Endodermal cell (in vitro differentiated cells): ENCODE measurements around the gene GXYLT2. TPM values are rescaled to one million over a fixed set of nuclear protein-coding genes. Genes with fewer than 3 reads are reported as not detected.

Experiments
- DNase-seq: peaks from one replicate; pipeline ENCODE4 v3.0.0-alpha.2; 2017
- H3K27ac ChIP-seq: 2 replicates; pipeline ENCODE4 v1.5.1; 2013; ENCODE audit warnings: mild to moderate bottlenecking, low read depth, low read length, moderate library complexity
- H3K27me3 ChIP-seq: 2 replicates; pipeline ENCODE4 v1.6.1; 2013; ENCODE audit warnings: mild to moderate bottlenecking, low read length, moderate library complexity; ENCODE audit not compliant: insufficient read depth, control insufficient read depth, poor library complexity, severe bottlenecking
- H3K36me3 ChIP-seq: 2 replicates; pipeline ENCODE4 v1.7.0; 2013; ENCODE audit warnings: mild to moderate bottlenecking, low read length, moderate library complexity; ENCODE audit not compliant: control insufficient read depth, insufficient read depth
- H3K4me1 ChIP-seq: one replicate; pipeline ENCODE4 v1.7.0; 2013; ENCODE audit warnings: low read length; ENCODE audit not compliant: control insufficient read depth, insufficient read depth
- H3K4me3 ChIP-seq: 2 replicates; pipeline ENCODE4 v1.5.1; 2013; ENCODE audit warnings: mild to moderate bottlenecking, low read length, moderate library complexity
- H3K9ac ChIP-seq: 2 replicates; pipeline ENCODE4 v1.6.1; 2013; ENCODE audit warnings: mild to moderate bottlenecking, low read length, moderate library complexity; ENCODE audit not compliant: poor library complexity, severe bottlenecking; ENCODE audit errors: extremely low read depth
- H3K9me3 ChIP-seq: 2 replicates; pipeline ENCODE4 v1.6.1; 2013; ENCODE audit warnings: mild to moderate bottlenecking, low read length, moderate library complexity; ENCODE audit not compliant: control insufficient read depth
- H3K27ac Mint-ChIP-seq: 2 replicates; pipeline ENCODE4 v1.8.0; 2020; ENCODE audit warnings: mixed read lengths
- H3K27me3 Mint-ChIP-seq: 2 replicates; pipeline ENCODE4 v1.8.0; 2021; ENCODE audit warnings: mild to moderate bottlenecking, mixed read lengths; ENCODE audit not compliant: insufficient read depth
- H3K36me3 Mint-ChIP-seq: 2 replicates; pipeline ENCODE4 v1.8.0; 2020; ENCODE audit warnings: low read depth, mixed read lengths
- H3K4me1 Mint-ChIP-seq: 2 replicates; pipeline ENCODE4 v1.8.0; 2020; ENCODE audit warnings: mixed read lengths
- H3K4me3 Mint-ChIP-seq: 2 replicates; pipeline ENCODE4 v1.8.0; 2020; ENCODE audit warnings: mild to moderate bottlenecking, moderate library complexity, mixed read lengths
- H3K9me3 Mint-ChIP-seq: 2 replicates; pipeline ENCODE4 v1.8.0; 2020; ENCODE audit warnings: mild to moderate bottlenecking, mixed read lengths
- WGBS, 2 experiments: methylation state at CpG; one replicate each; pipeline versions ENCODE4 v1.1.5 to v1.1.7; 2013; ENCODE audit warnings: missing lambda C conversion rate in 2 of 2, mixed read lengths in 1 of 2; ENCODE audit not compliant: insufficient coverage in 1 of 2, insufficient read length in 1 of 2; 5-methylcytosine and 5-hydroxymethylcytosine counted together
- total RNA-seq, 2 donors: library from RNA; stranded (reverse); fragmentation: NEBNext Ultra II Directional in 1 of 2; extraction: Animal tissue kit (Norgen Biotek cat#: 25700) in 1 of 2; gene quantifications; 2 replicates in 1 of 2; 3 replicates in 1 of 2; pipeline ENCODE4 v1.2.1, GENCODE V29; 2021
- TF ChIP-seq, protein P1 (sequence below): fragments of 200-600 bp; sonication (generic); conservative IDR thresholded peaks from 2 replicates; pipeline ENCODE4 v1.5.0; 2021; ENCODE audit warnings: antibody characterized with exemption, mild to moderate bottlenecking

GXYLT2 gene
- total RNA-seq, 2 donors from 2014 or later: 7.0 to 14.3 TPM

DNA sequence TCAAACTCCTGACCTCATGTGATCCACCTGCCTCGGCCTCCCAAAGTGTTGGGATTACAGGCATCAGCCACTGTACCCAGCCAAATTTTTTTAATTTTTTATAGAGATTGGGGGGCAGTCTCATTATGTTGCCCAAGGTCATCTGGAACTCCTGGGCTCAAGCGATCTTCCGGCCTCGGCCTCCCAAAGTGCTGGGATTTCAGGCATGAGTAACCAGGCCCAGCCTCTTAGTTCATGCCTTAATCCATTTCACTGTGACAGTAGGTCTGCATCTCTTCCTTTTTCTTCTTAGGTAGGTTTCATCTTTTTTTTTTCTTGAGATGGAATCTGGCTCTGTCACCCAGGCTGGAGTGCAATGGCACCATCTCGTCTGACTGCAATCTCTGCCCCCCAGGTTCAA, 71.5 kb downstream of the GXYLT2 start:
- TF ChIP-seq, protein P1, sequence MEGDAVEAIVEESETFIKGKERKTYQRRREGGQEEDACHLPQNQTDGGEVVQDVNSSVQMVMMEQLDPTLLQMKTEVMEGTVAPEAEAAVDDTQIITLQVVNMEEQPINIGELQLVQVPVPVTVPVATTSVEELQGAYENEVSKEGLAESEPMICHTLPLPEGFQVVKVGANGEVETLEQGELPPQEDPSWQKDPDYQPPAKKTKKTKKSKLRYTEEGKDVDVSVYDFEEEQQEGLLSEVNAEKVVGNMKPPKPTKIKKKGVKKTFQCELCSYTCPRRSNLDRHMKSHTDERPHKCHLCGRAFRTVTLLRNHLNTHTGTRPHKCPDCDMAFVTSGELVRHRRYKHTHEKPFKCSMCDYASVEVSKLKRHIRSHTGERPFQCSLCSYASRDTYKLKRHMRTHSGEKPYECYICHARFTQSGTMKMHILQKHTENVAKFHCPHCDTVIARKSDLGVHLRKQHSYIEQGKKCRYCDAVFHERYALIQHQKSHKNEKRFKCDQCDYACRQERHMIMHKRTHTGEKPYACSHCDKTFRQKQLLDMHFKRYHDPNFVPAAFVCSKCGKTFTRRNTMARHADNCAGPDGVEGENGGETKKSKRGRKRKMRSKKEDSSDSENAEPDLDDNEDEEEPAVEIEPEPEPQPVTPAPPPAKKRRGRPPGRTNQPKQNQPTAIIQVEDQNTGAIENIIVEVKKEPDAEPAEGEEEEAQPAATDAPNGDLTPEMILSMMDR: no peak
- Histone ChIP-seq H3K4me1 (peaks cover 20% of the 10 kb centered on the region), H3K9ac (no peak overlapping the region), H3K9me3 (no peaks in the 10 kb centered on the region), H3K4me3 (no peak overlapping the region), H3K27me3 (no peaks in the 10 kb centered on the region), H3K36me3 (no peaks in the 10 kb centered on the region), H3K27ac (no peak overlapping the region)
- Mint-ChIP-seq H3K36me3 (no peaks in the 10 kb centered on the region), H3K27me3 (no peaks in the 10 kb centered on the region), H3K4me3 (no peak overlapping the region), H3K4me1 (peaks cover 41% of the 10 kb centered on the region), H3K27ac (peak overlapping the region; percentile 77), H3K9me3 (no peaks in the 10 kb centered on the region)
- DNase-seq: no peak
- WGBS, 2 experiments: 91 to 95% methylated on average over 4 to 5 of the region's 5 CpGs

DNA sequence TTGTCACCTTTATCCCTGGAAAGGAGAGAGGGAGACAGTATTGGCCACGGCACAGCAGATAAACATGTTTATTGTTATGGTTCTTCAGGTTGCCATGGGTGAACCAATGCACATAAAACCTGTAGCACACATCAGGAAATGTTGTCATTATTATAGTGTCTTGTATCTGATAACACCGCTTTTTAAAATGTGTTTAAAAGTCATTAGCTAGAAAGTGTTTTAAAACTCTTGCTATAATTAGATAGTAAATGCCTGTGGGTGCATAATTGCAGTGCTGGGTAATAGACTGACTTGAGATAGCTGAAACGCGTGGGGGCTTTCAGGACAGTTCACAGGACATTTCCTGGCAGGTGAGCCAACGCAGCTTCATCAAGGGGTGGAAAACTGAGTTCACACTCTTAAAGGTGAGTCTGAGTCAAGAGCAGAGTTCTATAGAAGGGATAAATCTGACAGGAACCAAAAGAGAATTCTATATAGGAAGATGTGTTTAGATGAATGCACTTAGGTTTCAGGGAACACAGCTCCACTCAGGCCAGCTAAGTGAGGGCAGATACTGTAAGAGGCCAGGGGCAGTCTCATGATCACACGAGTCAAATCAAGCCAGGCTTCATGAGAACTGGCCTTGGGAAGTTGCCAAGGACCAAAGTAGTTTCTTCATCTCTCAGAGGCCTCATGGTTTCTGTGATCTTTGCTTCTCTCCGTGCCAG, 73.1 kb downstream of the GXYLT2 start:
- H3K4me3 Mint-ChIP-seq: no peak overlapping the region
- Histone ChIP-seq H3K27me3 (no peaks in the 10 kb centered on the region), H3K9me3 (no peaks in the 10 kb centered on the region), H3K27ac (no peak overlapping the region), H3K4me3 (no peak overlapping the region), H3K4me1 (peaks cover 12% of the 10 kb centered on the region), H3K9ac (no peak overlapping the region), H3K36me3 (no peaks in the 10 kb centered on the region)
- no peaks in the 10 kb centered on the region for H3K36me3 Mint-ChIP-seq
- TF ChIP-seq, protein P1: no peak
- WGBS, 2 experiments: 87 to 88% methylated on average over 7 of the region's 7 CpGs
- H3K27me3 Mint-ChIP-seq: peaks cover 1% of the 10 kb centered on the region
- DNase-seq: no peak
- peaks cover 42% of the 10 kb centered on the region for H3K4me1 Mint-ChIP-seq
- peak overlapping the region; percentile 77 for H3K27ac Mint-ChIP-seq
- no peaks in the 10 kb centered on the region for H3K9me3 Mint-ChIP-seq

DNA sequence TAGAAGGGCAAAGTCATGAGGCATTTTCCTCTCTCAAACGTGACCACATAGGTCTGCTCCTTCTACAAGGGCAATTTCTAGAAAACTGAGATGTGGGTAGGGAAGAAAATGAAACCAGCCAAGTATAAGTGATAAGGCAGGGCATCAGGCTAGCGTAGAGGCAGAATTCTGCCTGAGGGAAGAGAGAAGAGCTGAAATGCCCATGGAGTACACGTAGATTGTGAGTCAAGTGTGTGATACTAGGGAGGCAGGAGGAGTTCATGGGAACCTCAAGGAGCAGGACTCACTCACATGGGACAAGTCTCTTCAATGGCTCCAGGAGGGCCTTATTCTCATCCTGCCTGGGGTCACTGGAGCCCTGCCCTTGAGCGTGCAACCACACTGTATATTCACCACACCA, 73.9 kb downstream of the GXYLT2 start:
- WGBS, 2 experiments: 67 to 73% methylated on average over 3 to 4 of the region's 4 CpGs
- H3K4me1 ChIP-seq: peaks cover 12% of the 10 kb centered on the region
- Mint-ChIP-seq H3K4me3 (no peak overlapping the region), H3K4me1 (peaks cover 41% of the 10 kb centered on the region), H3K27ac (no peak overlapping the region), H3K9me3 (no peaks in the 10 kb centered on the region), H3K36me3 (no peaks in the 10 kb centered on the region), H3K27me3 (peaks cover 1% of the 10 kb centered on the region)
- H3K27me3 ChIP-seq: no peaks in the 10 kb centered on the region
- H3K36me3 ChIP-seq: no peaks in the 10 kb centered on the region
- DNase-seq: no peak
- no peak overlapping the region for H3K27ac ChIP-seq
- no peak overlapping the region for H3K9ac ChIP-seq
- H3K4me3 ChIP-seq: no peak overlapping the region
- no peaks in the 10 kb centered on the region for H3K9me3 ChIP-seq
- TF ChIP-seq, protein P1: no peak
